Activated naive CD8-positive, alpha-beta T cell treated with anti-CD3 and anti-CD28 coated beads, Interleukin-2, amount 50 U/mL, for 16 hours (primary cell): ENCODE results near the gene ASIC2.

Source experiments
- DNase-seq: peaks from one replicate; pipeline ENCODE4 v3.0.0-alpha.2; 2020; ENCODE audit warnings: low read depth, low spot score

Gene ASIC2

DNA sequence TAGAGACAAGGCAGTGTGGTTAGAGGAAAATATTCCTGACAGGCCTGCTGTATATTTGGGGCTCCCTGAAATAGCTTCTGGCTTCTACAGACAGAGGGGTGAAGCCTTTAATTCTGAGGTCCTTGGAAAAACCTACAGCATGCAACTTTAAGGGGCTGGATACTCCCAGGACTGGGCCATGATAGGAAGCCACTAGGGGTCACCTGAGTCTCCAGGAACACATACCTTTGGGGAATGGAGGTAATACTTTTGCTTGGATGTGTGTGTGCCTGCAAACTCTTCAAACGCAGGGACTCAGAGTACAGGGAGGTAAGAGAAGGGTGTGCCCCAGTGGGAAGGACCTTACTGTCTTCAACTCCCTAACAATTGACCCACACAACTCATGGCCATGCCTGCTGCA, 4.1 kb downstream of the ASIC2 start:
- no peak for DNase-seq

DNA sequence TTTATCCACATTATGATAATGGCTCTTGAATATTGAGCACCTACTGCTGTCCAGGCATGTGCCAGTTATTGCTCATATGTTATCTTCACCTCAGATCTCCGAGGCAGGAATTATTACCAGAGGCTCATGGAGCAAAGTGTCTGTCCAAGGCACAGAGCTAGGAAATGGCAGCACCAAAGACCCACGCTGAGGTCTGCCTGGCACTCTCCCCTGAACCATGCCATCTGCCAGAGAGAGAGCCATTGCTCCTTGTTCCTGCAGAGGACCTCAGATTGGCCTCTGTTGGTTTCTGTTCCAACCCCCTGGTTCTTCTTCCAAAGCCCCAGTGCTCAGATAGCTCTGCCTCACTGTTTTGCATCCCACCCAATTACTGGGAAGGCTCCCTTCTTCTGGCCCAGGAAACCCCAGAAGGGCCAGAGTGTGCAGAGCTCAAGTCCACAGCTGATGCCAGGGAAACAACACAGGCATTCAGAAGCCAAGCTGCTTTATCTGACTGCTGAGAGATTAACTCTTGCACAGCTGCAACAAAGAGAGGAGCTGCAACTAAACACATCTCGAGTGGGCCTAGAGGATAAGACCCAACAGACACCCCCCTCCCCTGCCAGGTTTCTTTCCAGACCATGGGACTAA, 5.9 kb downstream of the ASIC2 start:
- DNase-seq, result no peak

DNA sequence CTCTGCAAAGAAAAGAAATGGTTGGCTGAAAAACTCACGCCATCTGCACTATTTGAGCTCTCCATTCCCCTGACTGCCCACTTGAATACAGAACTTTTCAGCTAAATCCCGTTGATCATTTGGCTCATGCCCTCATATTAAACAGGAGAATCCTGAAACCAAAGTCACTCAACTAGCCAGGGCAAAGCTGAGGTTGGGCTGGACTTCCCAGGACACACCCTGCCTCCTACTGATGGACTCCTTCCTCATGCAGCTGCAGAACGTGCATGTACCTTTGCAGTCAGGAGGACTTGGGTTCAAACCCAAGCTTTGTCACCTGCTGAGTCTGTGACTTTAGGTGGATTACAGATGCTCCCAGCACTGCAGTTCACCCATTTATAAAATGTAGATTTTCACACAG, 7.7 kb downstream of the ASIC2 start:
- no peak for DNase-seq

- no peak for DNase-seq
These were observed 9.1 kb downstream of the ASIC2 start for GRCh38 chr17:33284022-33284421.

DNA sequence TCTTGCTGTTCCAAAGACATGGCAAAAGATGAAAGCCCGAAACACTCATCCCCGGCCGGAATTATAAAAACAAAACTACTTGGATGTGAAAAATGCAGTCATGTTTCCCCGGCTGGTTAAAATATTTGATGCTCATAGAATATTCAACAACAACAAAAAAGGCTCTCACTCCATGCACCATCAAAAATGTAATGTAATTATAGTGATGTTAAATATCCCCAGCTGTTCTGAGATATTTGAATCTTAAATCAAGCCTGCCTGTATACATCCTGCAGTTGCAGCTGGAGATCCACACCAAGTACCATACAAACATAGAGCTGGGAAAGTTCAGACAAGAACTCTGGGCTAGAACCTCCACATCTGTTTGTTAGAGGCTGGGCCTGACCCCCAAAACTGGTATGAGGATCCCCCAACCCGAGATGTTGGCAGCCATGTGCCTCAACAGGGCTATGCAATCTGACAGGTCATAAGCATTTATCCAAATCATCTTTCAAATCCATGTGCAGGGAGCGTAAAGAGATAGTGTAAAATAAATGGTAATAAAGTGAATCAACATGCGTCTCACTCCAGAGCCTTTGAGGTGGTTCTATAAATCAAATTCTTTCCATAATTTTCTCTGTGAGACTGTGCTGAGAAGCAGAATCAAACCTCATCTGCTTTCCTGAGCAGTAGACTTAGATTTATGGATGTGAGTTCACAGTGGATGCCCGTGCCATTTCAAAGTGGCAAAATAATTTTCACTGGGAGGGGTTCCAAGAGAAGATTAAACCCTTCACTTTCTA, 12.7 kb downstream of the ASIC2 start:
- DNase-seq, result no peak

DNA sequence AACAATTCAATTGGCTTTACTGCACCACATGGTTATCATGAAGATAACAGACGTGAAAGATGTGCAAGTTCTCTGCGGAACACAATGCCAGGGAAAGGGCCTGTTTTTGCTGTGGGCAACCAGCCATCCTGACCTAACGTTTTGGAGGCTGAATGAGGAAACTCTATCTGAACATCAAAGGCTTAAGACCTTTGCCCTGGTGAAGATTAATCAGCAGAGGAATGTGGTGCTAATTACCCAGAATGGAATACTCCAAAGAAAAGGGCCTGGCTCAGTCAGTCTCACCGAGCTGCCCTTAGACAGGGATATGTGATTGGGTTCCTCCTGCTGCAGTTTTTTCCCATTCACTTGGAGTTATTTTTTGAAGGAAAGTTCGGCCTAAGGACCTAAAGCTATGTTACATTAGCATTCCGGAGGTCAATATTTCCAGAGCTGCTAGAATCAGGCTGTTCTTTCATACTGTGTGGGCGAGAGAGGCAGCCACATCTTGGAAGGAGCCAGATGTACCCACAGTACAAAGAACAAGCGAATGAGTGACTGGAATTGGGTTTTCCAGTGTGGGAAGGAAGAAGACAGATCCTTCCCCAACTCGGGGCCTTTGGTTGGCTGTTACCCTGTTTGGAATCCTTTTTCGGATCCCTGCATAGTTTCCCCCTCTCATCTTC, 15.5 kb downstream of the ASIC2 start:
- no peak for DNase-seq

DNA sequence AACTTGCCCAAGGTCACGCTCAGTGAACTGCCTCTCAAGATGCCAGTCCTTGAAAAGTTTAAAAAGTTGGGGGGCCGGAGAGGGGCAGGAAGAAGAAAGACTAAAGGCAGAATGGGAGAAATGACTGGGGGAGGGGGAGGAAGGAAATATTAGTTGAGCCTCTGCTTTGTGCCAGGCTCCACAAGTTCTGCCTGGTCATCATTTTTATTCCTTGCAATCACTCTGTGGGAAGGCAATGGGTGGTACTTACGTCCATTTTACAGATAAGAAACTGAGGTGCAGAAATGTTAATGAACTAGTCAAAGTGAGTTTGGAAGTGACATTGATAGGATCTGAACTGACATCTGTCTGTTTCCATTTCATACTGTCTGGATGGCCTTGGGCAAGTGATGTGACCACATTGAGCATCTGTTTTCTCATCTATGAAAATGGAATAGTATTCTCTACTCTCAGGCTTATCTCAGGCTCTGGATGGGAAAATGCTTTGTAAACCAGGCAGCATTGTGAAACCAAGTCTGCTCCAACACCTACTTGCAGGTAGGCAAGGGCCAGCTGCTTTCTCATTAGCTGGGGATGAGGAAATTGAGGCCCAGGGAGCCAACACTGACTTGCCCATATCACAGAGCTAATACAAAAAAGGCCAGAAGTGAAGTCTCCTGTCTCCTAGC, 19.2 kb downstream of the ASIC2 start:
- no peak for DNase-seq

- DNase-seq, result no peak
These were observed 19.8 kb downstream of the ASIC2 start for GRCh38 chr17:33273271-33273670.

DNA sequence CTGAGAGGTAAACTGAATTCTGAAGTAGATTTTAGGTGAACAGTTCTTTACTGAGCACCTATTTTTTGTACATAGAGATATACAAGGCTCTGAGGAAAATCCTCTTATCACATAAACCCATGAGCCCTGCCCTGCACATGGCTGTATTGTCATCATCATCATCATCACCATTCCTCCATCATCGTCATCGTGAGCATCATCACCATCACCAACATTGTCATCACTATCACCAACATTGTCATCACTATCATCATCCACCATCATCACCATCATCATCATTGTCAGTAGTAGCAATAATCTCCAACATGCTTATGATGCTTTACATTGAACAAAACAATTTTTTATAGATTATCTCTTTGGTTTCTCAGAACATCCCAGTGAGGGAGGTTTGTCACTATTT, 20.7 kb downstream of the ASIC2 start:
- no peak for DNase-seq

GRCh38 chr17:33269337-33270060, 23.6 kb downstream of the ASIC2 start:
- DNase-seq, result no peak

GRCh38 chr17:33267851-33268548, 25.1 kb downstream of the ASIC2 start:
- DNase-seq, result no peak

DNA sequence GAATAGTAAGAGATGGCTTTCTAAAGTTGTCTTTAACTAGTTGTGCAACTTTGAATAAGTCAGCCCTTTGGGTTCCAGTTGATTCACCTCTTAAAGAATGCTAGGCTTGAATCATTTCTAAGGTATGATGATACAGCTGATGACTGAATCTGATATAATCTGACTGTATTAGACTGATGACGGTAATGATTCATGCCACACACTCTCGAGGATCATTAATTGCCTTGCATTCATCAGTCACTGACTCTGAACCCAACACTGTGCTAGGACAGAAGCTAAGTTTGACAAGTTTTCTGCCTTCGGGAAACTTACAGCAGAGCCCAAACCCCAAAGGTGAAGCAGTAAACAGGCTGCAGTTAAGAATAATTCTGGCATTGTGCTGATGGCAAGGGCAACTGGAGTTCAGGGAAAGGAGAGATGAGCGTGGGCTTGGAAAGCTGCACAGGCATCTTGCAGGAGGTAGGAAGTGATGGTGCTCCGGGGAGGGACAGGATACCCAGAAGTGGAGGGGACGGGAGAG, 25.8 kb downstream of the ASIC2 start:
- no peak for DNase-seq

- DNase-seq, result no peak
These were observed 26.5 kb downstream of the ASIC2 start for GRCh38 chr17:33266611-33267010.

- DNase-seq, result no peak
These were observed 27.0 kb downstream of the ASIC2 start for GRCh38 chr17:33266116-33266515.

GRCh38 chr17:33263396-33263795, 29.7 kb downstream of the ASIC2 start:
- DNase-seq, result no peak

DNA sequence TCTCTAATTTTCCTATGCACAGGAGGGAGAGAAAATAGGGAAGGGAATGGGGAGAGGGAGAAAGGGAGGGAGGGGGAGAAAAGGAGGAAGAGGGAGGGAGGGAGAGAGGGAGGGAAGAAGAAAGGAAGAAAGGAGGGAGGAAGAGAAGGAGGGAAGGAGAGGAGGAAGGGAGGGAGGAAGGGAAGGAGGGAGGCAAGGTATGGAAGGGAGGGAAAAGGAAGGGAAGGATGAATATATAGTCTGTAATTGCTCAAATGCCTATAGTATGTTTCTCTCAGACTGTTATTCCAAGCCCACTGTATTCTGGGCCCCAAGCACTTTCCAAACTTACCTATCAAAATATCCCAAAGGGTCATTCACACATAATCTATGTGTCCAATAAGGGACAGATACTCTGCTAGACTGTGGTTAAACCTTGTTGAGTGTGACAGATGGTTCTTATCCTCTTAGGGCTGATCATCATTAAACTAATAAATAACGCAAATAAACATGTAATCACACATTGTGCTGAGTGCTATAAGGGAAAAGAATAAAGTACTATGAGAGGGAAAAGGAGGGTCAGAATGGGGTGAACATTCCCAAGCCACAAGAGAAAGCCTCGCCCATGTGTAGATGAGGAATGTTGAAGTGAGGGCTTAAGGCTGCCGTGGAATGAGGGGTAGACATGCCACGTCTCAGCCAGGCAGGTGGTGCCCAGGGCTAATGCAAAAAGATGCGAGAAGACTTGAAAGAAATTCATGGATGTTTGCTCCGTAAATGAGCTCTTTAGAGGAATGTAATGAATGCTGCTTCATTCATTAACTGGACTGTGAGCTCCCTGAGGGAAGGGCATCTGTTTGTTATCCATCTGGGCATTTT, 30.6 kb downstream of the ASIC2 start:
- no peak for DNase-seq

GRCh38 chr17:33261820-33262219, 31.3 kb downstream of the ASIC2 start:
- no peak for DNase-seq

DNA sequence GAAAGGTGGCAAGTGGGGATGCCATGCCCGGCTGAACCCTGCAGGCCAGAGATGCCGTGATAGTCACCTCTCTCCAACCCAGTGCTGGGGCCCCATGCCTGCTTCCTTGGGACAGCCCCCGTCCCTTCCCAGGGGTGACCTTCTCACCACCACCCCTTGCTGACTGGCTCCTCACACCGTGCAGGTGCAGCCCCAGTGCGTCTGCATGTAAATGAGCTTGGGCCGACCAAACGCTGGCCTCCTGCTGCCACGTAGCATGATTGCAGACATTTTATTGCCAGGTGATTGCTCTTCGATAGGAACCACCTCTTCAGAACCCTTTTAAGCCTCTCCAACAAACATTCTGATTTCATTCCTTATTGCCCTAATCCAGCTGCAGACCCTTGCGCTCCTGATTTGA, 32.5 kb downstream of the ASIC2 start:
- no peak for DNase-seq

DNA sequence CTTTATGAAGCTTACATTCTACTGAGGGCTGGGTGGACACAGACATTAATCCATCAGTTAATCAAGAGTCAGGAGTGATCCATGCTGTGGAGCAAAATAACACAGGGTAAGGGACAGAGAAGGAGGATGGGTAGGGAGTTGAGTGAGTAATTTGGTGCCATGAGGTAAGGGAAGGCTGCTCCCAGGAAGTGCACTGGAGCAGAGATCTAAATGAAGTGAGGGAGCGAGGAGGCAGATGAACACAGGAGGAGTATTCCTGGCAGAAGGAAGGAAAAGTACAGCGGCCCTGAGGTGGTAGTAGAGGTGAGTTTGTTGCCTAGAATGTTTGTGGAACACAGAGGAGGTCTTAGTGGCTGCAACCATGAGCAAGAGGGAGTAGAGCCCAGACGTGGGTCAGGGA, 34.8 kb downstream of the ASIC2 start:
- no peak for DNase-seq

DNA sequence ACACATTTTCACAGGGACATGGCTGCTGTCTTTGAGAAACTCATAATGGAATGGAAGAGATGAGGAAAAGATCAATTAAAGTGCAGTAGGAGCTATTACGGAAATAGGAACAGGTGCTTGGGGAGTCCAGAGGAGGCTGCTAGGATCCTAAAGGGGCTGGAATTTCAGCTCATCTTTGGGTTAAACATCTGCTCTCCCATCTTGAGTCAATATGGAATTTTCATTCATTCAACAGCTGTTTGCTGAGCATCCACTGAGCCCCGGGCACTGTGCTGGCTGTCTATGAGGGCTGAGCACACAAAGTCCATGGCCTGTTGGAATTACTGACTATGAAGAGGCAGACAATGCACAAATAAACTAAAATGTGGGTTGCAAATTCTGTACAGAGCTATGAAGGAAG, 47.9 kb downstream of the ASIC2 start:
- no peak for DNase-seq
